ENCODE results near the gene TAF15.

The TAF15 gene

GRCh38 chr17:35849469-35850348 is 40.4 kb downstream of the TAF15 start:
- no peaks in the 10 kb centered on the region for H3K27me3 ChIP-seq (ENCODE audit: insufficient read depth, low read length)
- H3K27ac ChIP-seq (ENCODE audit: low read depth, low read length), result no peak overlapping the region
- H3K79me2 ChIP-seq (ENCODE audit: control insufficient read depth, insufficient read depth, low read length, unreplicated experiment), result no peaks in the 10 kb centered on the region
- no peak overlapping the region for H2AFZ ChIP-seq (ENCODE audit: low read length, unreplicated experiment)
- H3K4me1 ChIP-seq (ENCODE audit: control insufficient read depth, insufficient read depth, low read length, unreplicated experiment), result no peaks in the 10 kb centered on the region
- H3K4me3 ChIP-seq (ENCODE audit: low read depth, low read length), result no peak overlapping the region
- H3K36me3 ChIP-seq (ENCODE audit: insufficient read depth, low read length), result peaks cover 32% of the 10 kb centered on the region

GRCh38 chr17:35855965-35856364 is 46.7 kb downstream of the TAF15 start:
- Histone ChIP-seq H2AFZ (ENCODE audit: low read length, unreplicated experiment) (no peak overlapping the region), H3K27ac (ENCODE audit: low read depth, low read length) (no peak overlapping the region), H3K27me3 (ENCODE audit: insufficient read depth, low read length) (no peaks in the 10 kb centered on the region), H3K4me3 (ENCODE audit: low read depth, low read length) (no peak overlapping the region), H3K4me1 (ENCODE audit: control insufficient read depth, insufficient read depth, low read length, unreplicated experiment) (no peaks in the 10 kb centered on the region), H3K36me3 (ENCODE audit: insufficient read depth, low read length) (no peaks in the 10 kb centered on the region), H3K79me2 (ENCODE audit: control insufficient read depth, insufficient read depth, low read length, unreplicated experiment) (no peaks in the 10 kb centered on the region)

GRCh38 chr17:35856603-35857002 is 47.3 kb downstream of the TAF15 start:
- H3K27me3 ChIP-seq (ENCODE audit: insufficient read depth, low read length), result no peaks in the 10 kb centered on the region
- H3K36me3 ChIP-seq (ENCODE audit: insufficient read depth, low read length), result no peaks in the 10 kb centered on the region
- no peak overlapping the region for H2AFZ ChIP-seq (ENCODE audit: low read length, unreplicated experiment)
- H3K79me2 ChIP-seq (ENCODE audit: control insufficient read depth, insufficient read depth, low read length, unreplicated experiment), result no peaks in the 10 kb centered on the region
- H3K4me1 ChIP-seq (ENCODE audit: control insufficient read depth, insufficient read depth, low read length, unreplicated experiment), result no peaks in the 10 kb centered on the region
- H3K27ac ChIP-seq (ENCODE audit: low read depth, low read length), result no peak overlapping the region
- H3K4me3 ChIP-seq (ENCODE audit: low read depth, low read length), result no peak overlapping the region

- Histone ChIP-seq H3K4me1 (ENCODE audit: control insufficient read depth, insufficient read depth, low read length, unreplicated experiment) (peaks cover 17% of the 10 kb centered on the region), H3K4me3 (ENCODE audit: low read depth, low read length) (no peak overlapping the region), H2AFZ (ENCODE audit: low read length, unreplicated experiment) (no peak overlapping the region), H3K27ac (ENCODE audit: low read depth, low read length) (no peak overlapping the region), H3K27me3 (ENCODE audit: insufficient read depth, low read length) (no peaks in the 10 kb centered on the region), H3K79me2 (ENCODE audit: control insufficient read depth, insufficient read depth, low read length, unreplicated experiment) (no peaks in the 10 kb centered on the region), H3K36me3 (ENCODE audit: insufficient read depth, low read length) (no peaks in the 10 kb centered on the region)
Observed at GRCh38 chr17:35864853-35865252, 55.6 kb downstream of the TAF15 start.

GRCh38 chr17:35865412-35866340 is 56.4 kb downstream of the TAF15 start:
- Histone ChIP-seq H2AFZ (ENCODE audit: low read length, unreplicated experiment) (peak overlapping the region; percentile 36), H3K27ac (ENCODE audit: low read depth, low read length) (peak overlapping the region; percentile 85), H3K4me3 (ENCODE audit: low read depth, low read length) (peak overlapping the region; percentile 18; the same call in 1 of the 2 replicates), H3K79me2 (ENCODE audit: control insufficient read depth, insufficient read depth, low read length, unreplicated experiment) (no peaks in the 10 kb centered on the region), H3K27me3 (ENCODE audit: insufficient read depth, low read length) (no peaks in the 10 kb centered on the region), H3K36me3 (ENCODE audit: insufficient read depth, low read length) (no peaks in the 10 kb centered on the region), H3K4me1 (ENCODE audit: control insufficient read depth, insufficient read depth, low read length, unreplicated experiment) (peaks cover 17% of the 10 kb centered on the region)

GRCh38 chr17:35866341-35866950 is 57.2 kb downstream of the TAF15 start:
- Histone ChIP-seq H2AFZ (ENCODE audit: low read length, unreplicated experiment) (peak overlapping the region; percentile 67), H3K27me3 (ENCODE audit: insufficient read depth, low read length) (no peaks in the 10 kb centered on the region), H3K27ac (ENCODE audit: low read depth, low read length) (peak overlapping the region; percentile 85), H3K4me1 (ENCODE audit: control insufficient read depth, insufficient read depth, low read length, unreplicated experiment) (peaks cover 17% of the 10 kb centered on the region), H3K4me3 (ENCODE audit: low read depth, low read length) (peak overlapping the region; percentile 18; the same call in 1 of the 2 replicates), H3K79me2 (ENCODE audit: control insufficient read depth, insufficient read depth, low read length, unreplicated experiment) (no peaks in the 10 kb centered on the region), H3K36me3 (ENCODE audit: insufficient read depth, low read length) (no peaks in the 10 kb centered on the region)

- Histone ChIP-seq H3K4me1 (ENCODE audit: control insufficient read depth, insufficient read depth, low read length, unreplicated experiment) (peaks cover 17% of the 10 kb centered on the region), H2AFZ (ENCODE audit: low read length, unreplicated experiment) (no peak overlapping the region), H3K27me3 (ENCODE audit: insufficient read depth, low read length) (no peaks in the 10 kb centered on the region), H3K4me3 (ENCODE audit: low read depth, low read length) (no peak overlapping the region), H3K79me2 (ENCODE audit: control insufficient read depth, insufficient read depth, low read length, unreplicated experiment) (no peaks in the 10 kb centered on the region), H3K36me3 (ENCODE audit: insufficient read depth, low read length) (no peaks in the 10 kb centered on the region), H3K27ac (ENCODE audit: low read depth, low read length) (no peak overlapping the region)
Observed at GRCh38 chr17:35867574-35867973, 58.3 kb downstream of the TAF15 start.

GRCh38 chr17:35868737-35869136 is 59.5 kb downstream of the TAF15 start, which contains the start of gene HEATR9:
HEATR9 (minus strand) TSS chr17:35868891; CDS start chr17:35868742, 149 bp downstream.
- Histone ChIP-seq H3K27me3 (ENCODE audit: insufficient read depth, low read length) (no peaks in the 10 kb centered on the region), H2AFZ (ENCODE audit: low read length, unreplicated experiment) (no peak within 1 kb of the TSS), H3K36me3 (ENCODE audit: insufficient read depth, low read length) (no peaks in the 10 kb centered on the region), H3K27ac (ENCODE audit: low read depth, low read length) (no peak within 1 kb of the TSS), H3K4me3 (ENCODE audit: low read depth, low read length) (no peak within 1 kb of the TSS), H3K4me1 (ENCODE audit: control insufficient read depth, insufficient read depth, low read length, unreplicated experiment) (peaks cover 17% of the 10 kb centered on the region), H3K79me2 (ENCODE audit: control insufficient read depth, insufficient read depth, low read length, unreplicated experiment) (no peaks in the 10 kb centered on the region)

GRCh38 chr17:35870906-35871819 is 61.9 kb downstream of the TAF15 start:
- H3K4me3 ChIP-seq (ENCODE audit: low read depth, low read length), result no peak overlapping the region

More at GRCh38 chr17:35870906-35871819, 61.9 kb downstream of the TAF15 start:
- H3K27ac ChIP-seq (ENCODE audit: low read depth, low read length), result no peak overlapping the region
- no peaks in the 10 kb centered on the region for H3K36me3 ChIP-seq (ENCODE audit: insufficient read depth, low read length)
- H3K4me1 ChIP-seq (ENCODE audit: control insufficient read depth, insufficient read depth, low read length, unreplicated experiment), result peaks cover 14% of the 10 kb centered on the region
- no peaks in the 10 kb centered on the region for H3K79me2 ChIP-seq (ENCODE audit: control insufficient read depth, insufficient read depth, low read length, unreplicated experiment)
- no peaks in the 10 kb centered on the region for H3K27me3 ChIP-seq (ENCODE audit: insufficient read depth, low read length)
- no peak overlapping the region for H2AFZ ChIP-seq (ENCODE audit: low read length, unreplicated experiment)

Measured in ACC112 (cell line).